Right lung (tissue), 10 donors: ENCODE results near the gene GREM2. TPM values are rescaled to one million over a fixed set of nuclear protein-coding genes. Genes with fewer than 3 reads are reported as not detected.
A peak's percentile ranks its signal among the peaks of the same experiment; 100 is the strongest.

Experiments
- DNase-seq, 2 donors: peaks; one replicate each; pipeline ENCODE4 v3.0.0-alpha.2; 2013
- long read RNA-seq, 8 donors: transcript quantifications; one replicate each; lab custom pipeline, GENCODE V29; 2026
- polyA plus RNA-seq, 5 donors: library from polyadenylated mRNA; unstranded; fragments of 120-200 nt; gene quantifications; one replicate each; pipeline versions ENCODE4 v1.2.1 to v1.2.3, GENCODE V29; 2013; ENCODE audit warnings: inconsistent platforms in 1 of 5, low replicate concordance in 1 of 5; ENCODE audit not compliant: insufficient read length in 5 of 5, insufficient read depth in 1 of 5

The GREM2 gene
- 1 to 10 TPM; 2.0 to 4.0 (median 3.0) TPM for polyA plus RNA-seq
- long read RNA-seq, donor 1, full-length matches to known transcripts = 1 of 1 reads
- long read RNA-seq, donor 1, partial matches to known transcripts = 0 of 1 reads
- long read RNA-seq, donor 1, other reads (novel, unspliced or antisense) = 0 of 1 reads
- long read RNA-seq, donor 2, full-length matches to known transcripts = 3 of 3 reads
- long read RNA-seq, donor 2, partial matches to known transcripts = 0 of 3 reads
- long read RNA-seq, donor 2, other reads (novel, unspliced or antisense) = 0 of 3 reads
- long read RNA-seq, donor 3 = 0 reads
- long read RNA-seq, donor 4, full-length matches to known transcripts = 1 of 1 reads
- long read RNA-seq, donor 4, partial matches to known transcripts = 0 of 1 reads
- long read RNA-seq, donor 4, other reads (novel, unspliced or antisense) = 0 of 1 reads
- long read RNA-seq, donor 5, full-length matches to known transcripts = 1 of 1 reads
- long read RNA-seq, donor 5, partial matches to known transcripts = 0 of 1 reads
- long read RNA-seq, donor 5, other reads (novel, unspliced or antisense) = 0 of 1 reads
- long read RNA-seq, donor 6, full-length matches to known transcripts = 2 of 2 reads
- long read RNA-seq, donor 6, partial matches to known transcripts = 0 of 2 reads
- long read RNA-seq, donor 6, other reads (novel, unspliced or antisense) = 0 of 2 reads
- long read RNA-seq, donor 7, full-length matches to known transcripts = 1 of 1 reads
- long read RNA-seq, donor 7, partial matches to known transcripts = 0 of 1 reads
- long read RNA-seq, donor 7, other reads (novel, unspliced or antisense) = 0 of 1 reads
- long read RNA-seq, donor 8, full-length matches to known transcripts = 1 of 1 reads
- long read RNA-seq, donor 8, partial matches to known transcripts = 0 of 1 reads
- long read RNA-seq, donor 8, other reads (novel, unspliced or antisense) = 0 of 1 reads

DNA sequence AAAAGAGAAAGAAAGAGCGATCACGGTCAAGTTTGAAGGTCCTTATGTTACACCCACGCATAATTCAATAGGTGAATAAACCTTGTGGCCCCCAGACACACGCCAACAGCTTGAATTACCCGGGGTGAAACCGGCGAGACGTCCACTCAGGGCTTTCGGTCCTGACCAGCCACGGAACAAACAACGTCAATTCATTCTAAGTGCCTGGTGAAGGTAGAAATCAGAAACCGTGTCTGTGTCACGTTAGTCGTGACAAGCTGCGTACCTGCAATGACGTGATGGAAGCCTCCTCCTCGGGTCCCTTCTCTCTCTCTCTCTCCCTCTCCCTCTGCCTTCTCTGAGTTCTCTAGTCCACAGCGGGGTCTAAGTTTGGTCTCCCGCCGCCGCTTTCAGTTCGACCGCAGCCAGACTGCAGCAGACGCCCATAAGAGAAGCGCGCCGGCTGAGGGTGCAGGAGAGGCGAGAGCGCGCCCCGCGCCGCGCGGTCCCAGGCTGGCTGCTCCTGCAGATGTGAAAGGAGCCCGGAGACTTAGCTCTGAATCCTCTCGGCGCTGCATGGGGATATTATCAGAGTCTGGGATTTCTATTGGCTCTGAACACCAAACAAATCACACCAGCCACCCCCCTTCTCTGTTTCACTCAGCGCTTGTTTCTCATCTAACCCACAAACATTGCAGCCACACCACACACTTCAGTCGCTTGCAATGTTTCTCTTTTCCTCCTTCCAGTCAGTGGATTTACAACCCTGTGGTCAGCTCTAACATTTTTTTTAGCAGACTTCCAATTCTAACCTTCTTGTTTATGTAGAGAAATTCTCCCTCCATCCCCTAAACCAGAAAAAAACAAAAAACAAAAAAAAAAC, at the start of gene GREM2:
TSS of gene GREM2 (minus strand) at position 537 of the 862 bp plus-strand sequence. CDS start 118,680 bp downstream, outside the sequence.
- DNase-seq = peak; percentile 51 to 61

DNA sequence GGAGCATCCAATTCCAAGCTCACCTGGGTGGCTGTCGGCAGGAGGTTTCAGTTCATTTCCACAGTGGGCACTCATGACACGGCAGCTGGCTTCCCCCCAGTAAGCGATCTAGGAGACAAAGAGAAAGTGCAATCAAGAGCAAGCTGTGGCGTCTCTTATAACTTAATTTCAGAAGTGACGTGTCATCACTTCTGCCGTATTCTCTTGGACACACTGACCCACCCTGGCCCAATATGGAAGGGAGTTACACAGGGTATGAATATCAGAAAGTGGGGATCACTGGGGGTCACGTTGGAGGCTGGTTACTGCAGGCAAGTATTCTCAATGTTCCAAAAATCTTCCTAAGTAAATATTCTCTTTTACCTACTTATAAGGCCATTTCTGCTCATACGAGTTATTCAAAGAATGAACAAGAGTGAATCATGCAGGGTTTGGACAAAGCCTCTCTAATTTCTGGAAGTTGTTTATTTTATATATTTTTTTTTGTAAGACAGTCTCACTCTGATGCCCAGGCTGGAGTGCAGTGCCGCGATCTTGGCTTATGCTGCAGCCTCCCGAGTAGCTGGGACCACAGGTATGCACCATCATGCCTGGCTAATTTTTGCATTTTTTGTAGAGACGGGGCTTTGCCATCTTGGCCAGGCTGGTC, 46.5 kb upstream of the GREM2 start:
- DNase-seq = no peak

DNA sequence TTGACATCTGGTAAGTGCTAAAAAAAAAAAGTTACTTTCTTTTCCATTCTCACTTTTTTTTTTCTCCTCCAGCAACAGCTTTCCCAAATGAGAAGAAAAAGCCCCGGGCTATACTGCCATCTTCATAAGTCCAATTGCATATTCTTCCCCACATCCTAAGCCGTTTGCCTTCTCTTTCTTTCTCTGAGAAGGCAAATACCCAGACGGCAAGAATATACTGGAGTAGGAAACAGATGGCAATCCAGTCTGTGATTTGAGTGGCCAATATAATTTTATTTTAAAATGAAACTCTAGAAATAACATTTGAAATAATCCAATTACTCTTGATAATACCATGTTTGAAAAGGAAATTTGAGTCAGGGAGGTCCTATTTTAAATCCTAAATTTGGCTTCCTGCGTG, 44.6 kb upstream of the GREM2 start:
- no peak for DNase-seq

DNA sequence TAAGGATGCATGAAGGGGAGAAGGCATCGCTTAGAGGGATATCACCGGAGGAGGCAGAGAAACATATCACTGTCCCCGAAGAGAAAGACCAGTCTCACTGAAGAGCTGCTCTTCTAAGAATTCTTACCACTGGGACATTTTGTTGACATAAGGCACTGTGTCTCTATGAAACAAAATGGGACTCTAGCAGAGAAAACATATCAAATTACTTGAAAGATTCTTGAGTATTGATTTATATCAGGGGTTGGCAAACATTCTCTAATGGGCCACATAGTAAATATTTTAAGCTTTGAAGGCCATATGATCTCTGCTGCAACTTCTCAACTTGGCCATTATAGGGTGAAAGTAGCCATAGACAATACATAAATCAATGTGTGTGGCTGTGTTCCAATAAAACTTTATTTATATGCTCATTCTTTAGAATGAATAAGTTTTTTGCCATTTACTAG, 41.0 kb upstream of the GREM2 start:
- no peak for DNase-seq

DNA sequence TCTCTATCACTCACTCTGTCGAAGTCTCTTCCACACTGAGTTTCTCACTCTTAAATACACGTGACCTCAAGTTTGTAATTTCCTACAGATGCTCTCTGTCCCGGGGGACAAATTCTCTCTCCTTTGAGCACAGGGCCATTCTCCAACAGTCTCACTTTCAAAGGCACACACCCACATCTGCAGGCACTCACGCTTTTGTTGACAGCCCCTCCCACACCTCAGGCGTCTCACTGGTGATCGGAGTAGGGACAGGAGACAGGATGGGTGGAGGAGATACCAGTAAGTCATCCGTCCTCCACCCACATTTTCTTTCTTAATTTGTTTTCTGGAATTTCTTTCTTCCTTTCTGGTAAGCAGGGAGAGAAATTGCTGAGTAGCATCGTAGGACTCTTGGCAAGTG, 40.6 kb upstream of the GREM2 start:
- no peak for DNase-seq

DNA sequence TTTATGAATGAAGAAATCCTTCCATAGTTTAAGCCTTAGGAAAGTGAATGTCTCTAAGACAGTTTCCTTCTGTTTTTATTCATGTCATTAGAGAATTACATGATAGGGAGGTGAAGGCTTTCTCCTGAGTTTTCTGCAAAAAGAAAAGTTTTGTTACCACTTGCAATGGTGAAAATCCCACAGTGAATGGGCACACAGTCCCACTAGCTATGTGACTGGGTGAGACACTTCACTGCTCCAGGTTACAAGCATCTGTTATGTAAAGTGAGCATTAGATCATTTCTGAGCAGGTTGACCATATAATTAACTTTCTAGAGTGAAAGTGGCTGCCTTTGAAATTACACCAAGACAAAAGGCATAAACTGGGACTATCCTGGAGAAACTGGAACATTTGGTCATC, 38.9 kb upstream of the GREM2 start:
- DNase-seq = no peak

DNA sequence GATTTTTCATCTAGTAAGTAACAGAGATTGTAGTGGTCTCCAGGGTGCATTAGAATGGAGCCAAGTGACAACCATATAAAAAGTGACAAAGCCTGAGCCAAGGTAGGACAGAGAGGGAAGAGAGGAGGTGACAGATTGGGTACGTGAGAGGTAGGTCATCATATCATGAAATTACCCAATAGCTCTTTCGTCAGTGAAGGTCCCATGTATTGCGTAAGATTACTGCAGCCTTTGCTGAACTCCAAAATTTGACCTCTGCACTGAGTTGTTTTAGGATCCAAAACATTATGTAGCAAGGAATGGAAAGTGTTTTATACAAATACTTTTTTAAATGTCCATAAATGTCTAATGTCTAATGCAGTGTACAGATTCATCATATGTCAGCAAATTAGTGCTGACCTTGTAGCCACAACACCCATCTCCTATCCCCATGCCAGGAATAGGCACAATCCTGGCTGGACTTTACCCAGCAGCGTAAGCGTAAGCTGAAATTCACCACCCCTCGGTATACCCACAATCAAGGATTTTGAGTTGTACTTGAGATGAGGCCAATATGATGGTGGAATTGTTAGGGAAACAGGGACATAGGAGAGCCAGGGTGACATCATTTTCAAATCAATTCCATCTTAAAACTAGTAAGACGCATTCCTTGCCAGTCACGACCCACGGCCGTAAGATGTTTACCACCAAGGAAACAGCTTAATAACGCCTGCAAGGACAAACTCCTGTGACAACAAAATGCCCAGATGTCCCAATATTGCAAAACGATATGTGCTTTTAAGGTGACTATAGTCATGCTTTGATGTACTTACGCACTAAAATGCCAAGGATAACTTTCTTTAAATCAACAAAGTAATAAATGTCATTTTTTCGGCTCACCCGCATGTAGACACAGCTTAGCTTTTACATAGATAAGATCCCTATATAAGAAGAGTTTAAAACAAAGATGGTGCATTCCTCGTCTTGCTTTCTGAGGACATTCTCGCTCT, 38.1 kb upstream of the GREM2 start:
- DNase-seq = no peak

DNA sequence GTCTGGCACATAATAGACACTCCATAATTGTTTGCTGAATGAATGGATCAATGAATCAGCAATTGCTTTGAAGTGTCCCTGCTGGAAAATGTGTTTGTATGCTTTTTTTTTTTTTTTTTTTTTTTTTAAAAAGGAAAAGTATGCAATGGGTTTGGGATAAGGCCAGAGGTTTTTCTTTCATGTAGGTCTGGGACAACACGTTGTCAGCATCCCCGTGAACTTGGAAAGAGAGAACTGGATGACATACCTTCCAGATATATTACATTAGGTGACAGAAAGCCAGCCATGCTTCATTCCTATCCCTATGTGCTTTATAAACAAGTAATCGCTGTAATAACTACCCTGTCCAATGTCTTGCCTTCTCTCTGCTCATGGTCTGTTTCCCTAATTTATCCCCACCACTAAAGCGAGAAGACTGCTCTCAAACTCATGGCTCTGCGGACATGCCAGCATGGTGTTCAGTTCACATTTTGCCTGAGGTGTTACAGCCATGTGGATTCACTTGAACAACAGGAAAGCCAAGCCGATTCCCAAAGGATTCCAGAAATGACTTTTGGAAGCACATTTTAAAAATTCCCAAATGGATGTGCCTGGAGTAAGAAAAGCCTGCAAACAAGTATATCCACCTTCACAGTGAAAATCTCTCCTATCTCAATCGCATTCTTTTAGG, 34.8 kb upstream of the GREM2 start:
- DNase-seq = no peak

DNA sequence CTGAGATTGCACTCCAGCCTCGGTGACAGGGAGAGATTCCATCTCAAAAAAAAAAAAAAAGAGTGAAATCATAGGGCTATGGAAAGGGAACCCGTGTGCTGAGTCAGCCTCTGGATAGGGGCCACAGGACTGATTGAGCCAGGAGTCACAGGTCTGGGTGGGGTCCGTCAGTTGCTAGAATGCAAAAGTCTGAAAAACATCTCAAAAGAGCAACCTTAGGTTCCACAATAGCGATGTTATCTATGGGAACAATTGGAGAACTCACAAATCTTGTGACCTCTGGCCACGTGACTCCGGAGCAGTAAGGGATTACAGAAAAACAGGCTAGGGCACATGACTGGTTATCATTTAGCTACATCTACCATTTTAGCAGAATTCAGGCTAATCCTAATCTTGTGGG, 32.8 kb upstream of the GREM2 start:
- no peak for DNase-seq

DNA sequence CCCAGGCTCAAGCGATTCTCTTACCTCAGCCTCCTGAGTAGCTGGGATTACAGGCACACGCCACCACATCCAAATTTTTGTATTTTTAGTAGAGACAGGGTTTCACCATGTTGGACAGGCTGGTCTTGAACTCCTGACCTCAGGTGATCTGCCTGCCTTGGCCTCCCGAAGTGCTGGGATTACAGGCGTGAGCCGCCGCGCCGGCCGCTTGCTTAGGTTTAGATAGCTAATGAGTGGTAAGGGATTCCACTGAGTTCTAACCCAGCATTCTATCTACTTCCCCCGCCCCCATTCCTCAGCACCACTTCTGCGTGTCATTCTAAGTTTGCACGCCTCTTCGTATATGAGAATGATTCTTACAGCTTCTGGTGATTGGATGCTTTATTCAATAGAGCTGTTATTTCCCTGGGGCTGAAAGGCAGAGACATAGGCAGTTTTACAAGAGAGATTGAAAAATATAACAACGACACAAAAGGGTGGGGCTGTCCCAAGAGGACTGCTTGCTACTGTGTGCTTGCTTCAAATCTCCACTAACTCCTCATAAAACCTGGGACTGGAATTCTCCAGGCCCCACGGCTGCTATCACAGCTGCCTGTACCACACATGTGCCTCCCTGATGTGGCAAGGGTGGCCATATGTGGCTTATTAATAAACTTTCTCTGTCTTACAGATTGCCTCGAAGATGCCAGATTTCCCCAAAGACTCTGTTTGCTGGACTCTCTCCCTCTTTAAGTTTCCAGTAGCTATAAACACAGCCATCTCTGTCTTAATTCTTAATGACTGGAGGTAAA, 23.7 kb upstream of the GREM2 start:
- DNase-seq = no peak

DNA sequence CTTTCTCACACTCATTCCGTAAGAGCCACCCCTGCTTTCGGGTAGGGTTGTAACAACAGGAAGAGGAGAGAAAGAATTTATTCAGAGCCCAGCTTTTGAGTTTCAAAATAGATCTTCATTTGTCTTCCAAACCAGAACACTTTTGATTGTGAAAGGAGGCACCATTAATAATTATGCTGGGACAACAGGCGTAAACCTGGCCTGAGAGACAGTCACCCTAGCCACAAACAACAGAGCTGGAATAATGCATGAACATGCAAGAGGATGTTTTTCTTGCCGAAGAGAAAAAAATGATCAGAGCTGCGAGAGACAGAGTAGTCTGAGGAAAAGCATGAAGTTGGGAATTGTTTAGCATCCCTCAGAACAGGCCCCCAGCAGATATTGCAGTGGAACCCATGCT, 18.5 kb upstream of the GREM2 start:
- no peak for DNase-seq

DNA sequence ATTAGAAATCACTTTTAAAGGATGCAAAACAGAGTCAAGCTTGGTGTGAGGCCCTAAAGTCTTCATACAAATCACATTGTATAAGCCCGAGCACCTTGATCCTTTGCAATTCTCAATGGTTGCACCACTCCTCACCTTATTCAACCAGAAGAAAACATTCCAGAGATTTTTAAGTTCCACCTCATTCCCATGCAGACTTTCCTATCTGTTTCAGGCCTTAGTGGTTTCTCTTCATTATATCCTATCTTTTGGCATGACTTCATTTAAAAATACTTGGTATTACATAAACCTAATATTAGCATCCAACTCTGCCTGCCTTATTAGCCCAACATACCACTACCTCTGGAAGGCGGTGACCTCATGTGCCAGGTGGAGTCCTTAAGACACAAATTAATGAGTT, 9.3 kb upstream of the GREM2 start:
- DNase-seq = no peak

DNA sequence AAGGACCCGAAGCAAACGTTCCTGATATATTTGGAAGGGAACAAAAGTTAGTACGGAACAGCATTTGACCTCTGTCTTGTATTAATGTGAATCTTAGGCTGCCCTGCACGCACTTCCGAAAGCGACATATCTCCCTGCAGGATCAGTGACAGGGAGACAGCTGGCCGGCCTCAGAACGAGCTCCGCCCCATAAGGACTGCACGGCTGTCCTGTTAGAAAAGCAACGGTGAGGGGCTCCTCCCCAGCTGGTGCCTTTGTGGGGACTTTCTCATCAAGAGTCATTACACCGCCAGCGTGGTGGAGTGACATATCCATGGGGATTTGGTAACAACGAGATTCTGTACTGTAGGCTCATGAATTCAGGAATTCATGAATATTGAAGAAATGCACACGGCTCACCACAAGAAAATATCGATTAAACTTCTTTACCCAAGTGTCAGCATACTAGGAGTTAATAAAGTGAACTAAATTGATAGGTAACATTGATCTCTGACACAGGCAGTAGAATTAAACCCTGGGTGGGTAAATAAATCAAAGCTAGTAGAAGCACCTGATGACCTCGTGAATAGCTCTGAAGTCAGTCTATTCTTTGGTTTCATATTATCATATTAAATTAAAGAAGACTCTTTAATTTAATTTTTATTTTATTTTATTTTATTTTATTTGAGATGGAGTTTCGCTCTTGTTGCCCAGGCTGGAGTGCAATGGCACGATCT, 8.1 kb upstream of the GREM2 start:
- DNase-seq = no peak

DNA sequence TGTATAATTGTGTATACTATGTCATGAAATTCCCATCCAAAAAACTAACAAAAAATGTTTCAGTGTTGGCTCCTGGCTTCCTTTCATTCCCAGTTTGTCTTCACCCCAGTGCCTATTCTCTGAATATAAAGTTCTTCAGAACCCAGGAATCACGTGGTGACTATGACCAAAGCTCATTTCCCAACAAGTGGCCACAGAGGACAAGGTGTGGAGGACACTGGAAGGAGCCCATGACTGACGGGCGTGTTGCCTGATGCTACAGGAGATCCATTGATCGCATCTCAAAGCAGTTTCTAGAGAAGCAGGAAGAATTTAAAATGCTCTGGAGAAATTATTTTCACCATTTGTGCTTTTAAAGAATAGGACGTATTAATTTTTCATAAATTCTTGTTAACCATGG, 7.4 kb upstream of the GREM2 start:
- DNase-seq = no peak

DNA sequence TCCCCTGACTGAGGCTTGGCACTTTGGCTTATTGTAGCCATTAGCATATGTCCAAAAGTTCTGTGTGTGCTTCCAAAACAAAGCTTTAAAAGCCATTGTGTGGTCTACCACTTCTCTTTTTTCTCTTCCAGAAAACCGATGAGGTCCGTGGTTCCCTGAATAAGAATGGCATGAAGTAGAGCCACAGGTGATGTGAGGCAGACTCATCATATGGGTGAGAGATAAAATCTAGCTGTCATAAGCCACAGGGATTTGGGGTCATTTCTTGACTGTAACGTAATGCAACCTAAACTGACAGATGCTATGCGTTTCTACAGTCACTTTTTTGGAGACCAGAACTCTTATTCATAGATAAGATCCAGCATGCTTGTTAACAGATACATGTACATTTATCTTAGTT, 7.0 kb upstream of the GREM2 start:
- DNase-seq = no peak

DNA sequence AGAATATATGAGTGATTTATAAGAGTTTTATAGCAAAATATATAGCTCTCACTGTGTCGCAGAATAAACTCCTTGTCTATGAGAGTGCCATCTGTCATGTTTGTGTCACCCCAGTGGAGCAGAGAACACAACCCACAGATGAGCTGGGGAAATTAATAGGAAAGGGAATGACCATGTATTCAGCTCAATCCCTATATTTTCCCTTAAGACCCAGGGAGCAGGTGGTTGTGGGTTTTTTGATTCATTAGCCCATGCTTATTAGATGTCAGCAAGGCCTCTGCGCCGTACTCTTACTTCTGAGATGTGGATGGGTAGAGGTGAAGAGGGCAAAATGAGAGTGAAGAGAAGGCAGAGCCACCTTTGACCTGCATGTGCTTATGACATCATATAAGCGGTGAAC, 4.1 kb upstream of the GREM2 start:
- DNase-seq = no peak

DNA sequence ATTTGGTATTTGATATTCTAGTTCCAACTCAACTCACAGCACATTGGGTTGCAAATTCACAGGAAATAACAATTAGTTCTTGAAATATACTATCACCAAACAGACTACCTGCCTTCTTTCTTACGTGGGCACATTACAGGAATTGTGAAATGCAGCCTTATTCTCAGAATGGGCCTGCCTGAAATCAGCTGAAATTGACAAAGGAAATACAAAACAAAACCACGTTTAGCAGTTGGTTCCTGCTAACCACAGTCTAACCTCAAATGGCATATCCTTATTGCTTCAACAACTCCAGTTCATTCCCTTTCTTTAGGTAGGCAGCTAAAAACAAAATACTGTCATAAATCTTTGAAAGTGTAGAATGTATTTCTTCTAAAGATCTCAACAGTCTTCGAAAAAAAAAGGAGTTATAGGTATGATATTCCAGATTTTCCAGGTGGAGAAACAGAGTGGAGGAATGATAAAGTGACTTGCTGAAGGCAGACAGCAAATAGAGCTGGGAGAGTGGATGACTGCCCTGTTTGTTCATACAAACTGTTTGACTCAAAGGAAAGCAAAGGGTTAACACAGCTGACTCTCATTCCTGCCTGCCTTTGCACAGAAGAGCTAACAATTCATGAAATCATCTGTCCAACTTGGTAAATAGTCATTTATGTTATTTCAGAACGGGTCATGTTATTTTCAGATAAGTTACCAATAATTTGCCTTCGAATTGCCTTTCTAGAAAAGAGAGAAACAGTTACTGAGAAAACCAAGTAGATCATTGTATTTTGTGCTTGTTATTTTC, 1.6 kb upstream of the GREM2 start:
- DNase-seq = no peak
